GM21786 (cell line): Measurements from ENCODE around the gene KIF19.

Experiments used
- ATAC-seq: cut with Tn5 transposase; IDR thresholded peaks from one replicate; pipeline ENCODE4 v1.9.1; 2021; ENCODE audit not compliant: unreplicated experiment

The KIF19 gene

DNA sequence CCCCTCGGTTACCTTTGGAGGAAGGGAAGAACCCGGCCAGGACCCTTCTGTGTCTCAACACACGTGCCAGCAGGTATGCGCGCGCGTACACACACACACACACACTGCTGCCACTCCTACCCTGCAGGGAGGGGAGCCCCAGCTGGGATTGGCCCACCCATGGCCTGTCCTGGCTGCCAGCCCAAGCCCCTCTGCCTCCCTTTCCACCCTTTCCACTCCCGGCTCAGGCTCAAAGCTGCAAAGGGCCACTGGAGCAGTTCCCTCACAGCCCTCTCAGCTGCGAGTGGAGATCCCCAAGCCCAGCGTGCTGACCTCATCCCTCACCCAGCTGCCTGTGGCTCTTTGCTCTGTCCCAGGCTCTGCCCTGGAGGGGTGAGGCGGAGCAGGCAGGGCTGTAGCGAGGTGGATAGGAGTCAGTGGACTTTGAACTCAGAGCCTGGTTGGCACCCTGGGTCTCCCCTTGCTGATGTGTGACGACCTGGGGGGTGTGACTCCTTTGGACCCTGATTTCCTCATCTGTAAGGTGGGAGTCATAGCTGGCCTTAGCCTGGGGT is 14.5 kb downstream of the KIF19 start:
- ATAC-seq = no peak

DNA sequence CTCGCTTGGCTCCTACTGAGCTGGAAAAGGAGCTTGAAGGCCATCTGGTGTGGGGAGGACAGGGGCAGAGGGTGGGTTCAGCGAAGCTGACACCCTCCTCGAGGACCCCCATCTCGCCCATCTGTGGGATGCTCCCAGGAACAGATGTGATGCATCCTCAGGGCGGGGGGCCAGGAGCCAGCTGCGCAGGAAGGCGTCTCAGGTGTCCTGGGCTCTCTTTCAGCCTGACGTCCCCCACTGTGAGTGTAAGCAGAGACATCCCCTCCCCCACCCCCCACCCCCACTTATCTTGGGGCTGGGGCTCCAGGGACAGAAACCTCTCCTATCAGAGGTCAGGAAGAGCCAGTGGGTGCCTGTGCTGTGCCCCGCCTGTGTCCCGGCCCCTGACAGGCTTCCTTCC is 16.2 kb downstream of the KIF19 start:
- no peak for ATAC-seq

DNA sequence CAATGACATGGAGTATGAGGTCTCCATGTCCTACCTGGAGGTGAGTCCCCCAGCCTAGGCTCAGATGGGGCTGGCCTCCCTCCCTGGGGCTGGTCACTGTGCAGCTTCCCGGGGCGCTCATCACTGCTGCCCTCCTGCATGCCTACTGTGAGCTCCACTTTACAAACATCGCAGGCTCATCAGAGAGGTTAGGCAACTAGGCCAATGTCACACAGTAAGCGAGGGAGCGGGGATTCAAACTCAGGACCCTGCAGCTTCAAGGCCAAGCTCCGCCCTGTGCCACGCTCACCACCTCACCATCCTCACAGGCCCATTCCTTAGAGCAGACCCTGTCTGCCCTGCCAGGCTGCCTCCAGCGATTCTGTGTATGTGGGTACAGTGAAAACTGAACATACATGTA is 17.1 kb downstream of the KIF19 start:
- ATAC-seq = no peak

- ATAC-seq = no peak
Measured at GRCh38 chr17:74343526-74344284, 17.7 kb downstream of the KIF19 start.

- no peak for ATAC-seq
Measured at GRCh38 chr17:74344658-74345057, 18.6 kb downstream of the KIF19 start.

DNA sequence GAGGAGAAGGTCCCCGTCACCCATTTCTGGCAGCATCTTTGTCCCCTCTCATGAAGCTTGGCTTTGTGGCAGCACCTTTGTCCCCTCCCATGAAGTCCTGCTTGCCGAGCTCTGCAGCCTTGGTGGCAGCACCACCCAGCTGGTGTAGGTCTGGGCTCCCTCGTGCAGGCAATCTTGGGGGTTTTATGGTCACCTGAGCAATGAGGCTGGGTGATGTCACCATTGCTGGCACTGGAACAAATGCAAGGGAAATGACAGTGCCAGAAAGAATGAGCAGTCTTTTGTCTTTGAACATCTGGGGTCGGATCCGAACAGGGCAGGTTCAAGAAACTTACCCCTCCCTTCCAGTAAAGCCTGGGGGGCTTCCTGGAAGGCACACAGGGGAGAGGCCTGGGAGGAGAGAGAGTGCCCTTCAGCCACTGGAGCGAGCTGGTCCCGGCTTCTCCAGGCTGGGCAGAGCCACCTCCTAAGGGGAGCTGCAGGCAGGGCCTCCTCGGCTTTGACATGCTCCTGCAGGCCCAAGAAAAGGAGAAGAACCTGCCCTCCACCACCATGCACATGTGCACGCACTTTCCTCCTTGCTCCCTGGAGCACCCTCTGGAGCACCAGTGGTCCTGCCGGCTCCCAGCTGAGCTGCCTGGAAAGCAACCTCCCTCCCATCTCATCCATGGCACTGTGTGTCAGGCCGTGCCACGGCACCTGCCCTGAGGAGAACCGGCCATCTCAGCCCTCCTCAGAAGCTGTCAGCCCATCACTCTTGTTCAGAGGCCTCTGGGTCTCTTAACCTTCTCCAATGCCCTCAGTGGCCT is 19.6 kb downstream of the KIF19 start:
- ATAC-seq = no peak

DNA sequence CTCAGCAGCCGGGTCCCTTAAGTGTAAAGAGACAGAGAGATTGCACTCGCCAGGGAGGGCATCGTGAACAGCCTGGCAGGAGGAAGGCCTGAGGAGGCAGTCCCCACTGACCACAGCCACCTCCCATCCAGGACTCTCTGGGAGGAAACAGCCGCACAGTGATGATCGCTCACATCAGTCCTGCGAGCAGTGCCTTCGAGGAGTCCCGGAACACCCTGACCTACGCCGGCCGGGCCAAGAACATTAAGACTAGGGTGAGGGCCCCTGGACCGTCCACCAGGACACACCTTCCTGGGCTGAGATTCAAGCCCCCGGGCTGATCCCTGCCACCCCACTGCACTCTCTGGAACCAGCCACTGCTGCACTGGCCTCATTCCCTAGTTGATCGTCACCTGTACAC is 21.6 kb downstream of the KIF19 start:
- no peak for ATAC-seq

DNA sequence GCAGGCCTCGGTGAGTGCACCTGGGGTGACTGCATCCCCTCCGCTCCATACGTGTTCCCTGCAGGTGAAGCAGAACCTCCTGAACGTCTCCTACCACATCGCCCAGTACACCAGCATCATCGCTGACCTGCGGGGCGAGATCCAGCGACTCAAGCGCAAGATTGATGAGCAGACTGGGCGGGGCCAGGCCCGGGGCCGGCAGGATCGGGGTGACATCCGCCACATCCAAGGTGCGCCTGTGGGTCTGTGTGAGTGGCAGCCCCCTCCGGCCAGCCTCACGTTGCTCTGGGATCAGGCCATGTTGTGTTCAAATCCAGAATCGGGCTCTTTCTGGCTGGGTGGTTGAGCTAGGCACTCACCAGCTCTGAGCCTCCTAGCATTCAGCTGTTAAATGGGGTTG is 23.1 kb downstream of the KIF19 start:
- ATAC-seq = no peak

GRCh38 chr17:74350486-74350885 is 24.5 kb downstream of the KIF19 start:
- no peak for ATAC-seq

DNA sequence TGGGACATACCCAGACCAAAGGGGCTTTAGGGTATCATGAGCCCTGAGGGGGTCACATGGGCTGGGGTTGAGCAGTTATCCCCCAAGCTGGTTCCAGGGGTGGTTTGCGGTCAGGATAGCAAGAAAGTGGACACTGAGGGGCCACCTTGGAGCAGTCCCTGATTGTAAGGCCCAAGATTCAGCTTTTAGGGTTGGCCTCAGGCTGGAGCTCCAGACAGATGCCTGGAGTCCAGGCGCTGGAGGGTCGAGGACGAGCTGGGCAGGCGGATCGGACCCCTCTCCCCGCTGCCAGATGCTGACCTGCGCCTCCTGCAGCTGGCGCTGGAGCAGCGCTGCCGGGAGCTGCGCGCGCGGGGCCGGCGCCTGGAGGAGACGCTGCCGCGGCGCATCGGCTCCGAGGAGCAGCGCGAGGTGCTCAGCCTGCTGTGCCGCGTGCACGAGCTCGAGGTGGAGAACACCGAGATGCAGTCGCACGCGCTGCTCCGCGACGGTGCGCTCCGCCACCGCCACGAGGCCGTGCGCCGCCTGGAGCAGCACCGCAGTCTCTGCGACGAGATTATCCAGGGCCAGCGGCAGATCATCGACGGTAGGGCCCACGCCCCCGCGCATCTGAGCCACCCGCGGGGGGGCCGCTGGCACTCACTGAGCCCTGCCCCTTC is 25.7 kb downstream of the KIF19 start:
- no peak for ATAC-seq

DNA sequence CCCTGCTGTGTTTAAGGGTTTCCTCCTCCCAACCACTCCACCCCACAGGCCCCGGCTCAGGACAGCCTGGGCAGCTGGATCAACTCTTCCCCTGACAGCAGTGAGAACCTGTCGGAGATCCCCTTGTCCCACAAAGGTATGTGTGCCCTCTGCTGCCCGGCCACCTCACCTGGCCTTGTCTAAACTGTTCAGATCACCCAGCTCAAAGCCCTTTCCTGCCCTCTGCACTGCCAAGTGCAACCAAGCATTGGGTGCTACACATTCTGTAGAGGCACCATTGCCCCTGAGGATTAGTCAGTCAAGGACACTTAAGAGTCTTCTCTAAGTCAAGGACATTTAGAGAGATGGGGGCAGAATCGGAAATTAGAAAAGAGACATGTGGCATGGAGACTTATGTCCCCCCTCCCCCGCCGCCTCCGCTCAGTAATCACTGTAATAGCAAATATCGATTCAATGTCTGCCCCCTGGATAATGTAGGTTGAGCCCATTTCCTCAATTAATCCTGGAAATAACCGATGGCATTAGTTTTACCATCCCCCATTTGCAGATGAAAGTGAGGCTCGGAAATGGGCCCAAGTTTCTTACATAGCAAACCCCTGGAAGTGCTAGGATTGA is 27.5 kb downstream of the KIF19 start:
- no peak for ATAC-seq

- no peak for ATAC-seq
Measured at GRCh38 chr17:74354123-74354522, 28.1 kb downstream of the KIF19 start.

GRCh38 chr17:74354561-74354960 is 28.5 kb downstream of the KIF19 start:
- ATAC-seq = no peak

DNA sequence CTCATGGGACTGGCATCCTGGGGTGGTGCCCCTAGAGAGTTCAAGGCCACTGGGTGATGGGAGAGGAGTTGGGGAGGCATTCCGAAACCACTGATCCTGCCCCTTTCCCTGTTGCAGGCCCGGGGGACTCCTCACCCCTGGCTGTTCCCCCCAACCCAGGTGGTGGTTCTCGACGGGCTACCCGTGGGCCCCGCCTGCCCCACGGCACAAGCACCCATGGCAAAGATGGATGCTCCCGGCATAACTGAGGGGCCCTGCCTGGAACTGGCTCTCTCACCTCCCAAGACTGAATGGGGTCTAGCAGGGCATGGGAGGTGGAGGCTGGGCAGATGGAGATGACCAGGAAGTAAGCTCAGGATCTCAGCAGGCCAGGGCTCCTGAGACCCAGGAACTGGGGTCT is 29.0 kb downstream of the KIF19 start:
- ATAC-seq = no peak

GRCh38 chr17:74356646-74357465 is 30.8 kb downstream of the KIF19 start:
- no peak for ATAC-seq

DNA sequence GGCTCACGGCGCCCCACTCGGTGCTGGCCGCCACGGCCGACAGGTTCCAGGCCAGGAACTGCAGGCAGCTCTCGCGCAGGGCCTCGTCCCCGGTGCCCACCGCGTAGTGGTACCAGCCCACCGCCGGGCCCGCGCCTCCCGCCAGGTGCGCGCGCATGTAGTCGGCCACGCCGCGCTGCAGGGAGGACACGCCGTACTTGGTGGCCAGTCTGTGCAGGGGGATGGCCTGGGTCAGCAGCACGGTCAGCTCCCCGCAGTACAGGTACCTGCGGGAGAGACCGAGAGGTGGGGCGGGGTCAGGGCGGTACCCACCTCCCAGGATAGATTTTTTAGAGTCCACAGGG is 31.4 kb downstream of the KIF19 start:
- ATAC-seq = no peak

GRCh38 chr17:74358697-74359096 is 32.7 kb downstream of the KIF19 start:
- no peak for ATAC-seq

DNA sequence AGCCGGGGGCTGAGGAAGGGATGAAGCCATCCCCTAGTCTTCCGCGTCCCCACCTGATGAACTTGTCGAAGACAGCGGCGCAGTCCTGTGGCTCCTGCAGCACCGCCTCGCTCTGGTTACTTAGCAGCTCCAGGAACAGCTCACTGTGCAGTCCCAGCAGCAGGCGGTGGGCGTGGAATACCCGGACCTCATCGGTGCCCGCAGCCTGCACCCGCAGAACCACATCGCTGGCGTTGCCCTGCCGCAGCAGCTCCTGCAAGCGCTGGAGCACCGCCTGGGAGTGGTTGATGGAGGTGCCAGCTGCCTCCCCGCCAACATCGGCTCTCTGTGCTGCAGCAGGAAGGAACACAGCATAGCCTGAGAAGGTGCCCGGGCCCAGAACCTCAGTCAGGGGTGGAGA is 33.9 kb downstream of the KIF19 start:
- ATAC-seq = no peak

DNA sequence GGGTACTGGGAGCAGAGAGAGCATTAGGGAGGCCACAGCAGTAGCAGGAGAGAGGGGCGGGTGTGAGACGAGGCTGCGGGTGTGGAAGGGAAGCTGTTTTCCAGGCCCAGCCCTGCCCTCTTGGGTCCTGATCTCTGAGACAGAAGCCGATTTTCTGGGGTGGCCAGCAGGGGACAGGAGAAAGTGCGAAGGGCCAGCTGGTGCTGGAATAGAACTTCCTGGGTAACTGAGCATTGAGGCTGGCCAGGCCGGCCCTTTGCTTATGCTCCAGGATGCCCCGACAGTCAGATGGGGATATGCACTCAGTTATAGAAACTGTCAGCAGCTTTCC is 34.8 kb downstream of the KIF19 start:
- ATAC-seq = no peak

GRCh38 chr17:74361230-74362068 is 35.4 kb downstream of the KIF19 start, which contains the start of gene BTBD17:
Gene BTBD17, minus strand, starts transcription at chr17:74361868. Its CDS starts 49 bp downstream, at chr17:74361819.
- ATAC-seq = no peak
